H9 (cell line): ENCODE measurements around the gene INTS6. TPM values are rescaled to one million over a fixed set of nuclear protein-coding genes. Genes with fewer than 3 reads are reported as not detected.

ENCODE experiments used
- DNase-seq: peaks from one replicate; pipeline ENCODE4 v3.0.0-alpha.2; 2017
- H2AFZ ChIP-seq: one replicate; pipeline ENCODE4 v1.6.1; 2013; ENCODE audit warnings: mild to moderate bottlenecking, low read length, control low read depth, moderate library complexity
- H2AK5ac ChIP-seq: 2 replicates; pipeline ENCODE4 v1.6.1; 2013; ENCODE audit warnings: low read length, control low read depth, mixed read lengths; ENCODE audit not compliant: insufficient read length
- H2BK120ac ChIP-seq: one replicate; pipeline ENCODE4 v1.6.1; 2013; ENCODE audit warnings: low read depth, mild to moderate bottlenecking, low read length, control low read depth, inconsistent platforms; ENCODE audit not compliant: poor library complexity, severe bottlenecking
- H2BK12ac ChIP-seq: 2 replicates; pipeline ENCODE4 v1.6.1; 2013; ENCODE audit warnings: low read length, control low read depth, mixed read lengths, low read depth; ENCODE audit not compliant: insufficient read length
- H2BK15ac ChIP-seq: 2 replicates; pipeline ENCODE4 v1.6.1; 2013; ENCODE audit warnings: low read depth, low read length, control low read depth
- H2BK20ac ChIP-seq: one replicate; pipeline ENCODE4 v1.6.1; 2013; ENCODE audit warnings: low read depth, mild to moderate bottlenecking, low read length, control low read depth, inconsistent platforms; ENCODE audit not compliant: poor library complexity, severe bottlenecking
- H2BK5ac ChIP-seq: 2 replicates; pipeline ENCODE4 v1.6.1; 2013; ENCODE audit warnings: low read length, control low read depth, mixed read lengths; ENCODE audit not compliant: insufficient read length
- H3K14ac ChIP-seq: 2 replicates; pipeline ENCODE4 v1.6.1; 2013; ENCODE audit warnings: low read length, control low read depth; ENCODE audit not compliant: insufficient read depth
- H3K18ac ChIP-seq: 2 replicates; pipeline ENCODE4 v1.6.1; 2013; ENCODE audit warnings: low read depth, mild to moderate bottlenecking, mixed read lengths, low read length, control low read depth; ENCODE audit not compliant: insufficient read length
- H3K23ac ChIP-seq: 2 replicates; pipeline ENCODE4 v1.6.1; 2013; ENCODE audit warnings: low read length, control low read depth, mixed read lengths, low read depth; ENCODE audit not compliant: insufficient read length
- H3K23me2 ChIP-seq: 2 replicates; pipeline ENCODE4 v1.6.1; 2013; ENCODE audit warnings: low read depth, mild to moderate bottlenecking, mixed read lengths, low read length, control low read depth; ENCODE audit not compliant: insufficient read length, poor library complexity, severe bottlenecking
- H3K27ac ChIP-seq: 2 replicates; pipeline ENCODE4 v1.5.1; 2013; ENCODE audit warnings: low read length, control low read depth, mixed read lengths, low read depth; ENCODE audit not compliant: insufficient read length
- H3K27me3 ChIP-seq: 2 replicates; pipeline ENCODE4 v1.6.1; 2013; ENCODE audit warnings: low read length, control low read depth, inconsistent platforms; ENCODE audit not compliant: insufficient read depth
- H3K4ac ChIP-seq: 2 replicates; pipeline ENCODE4 v1.6.1; 2013; ENCODE audit warnings: low read depth, mild to moderate bottlenecking, control low read depth, inconsistent platforms, low read length, moderate library complexity
- H3K4me1 ChIP-seq: 2 replicates; pipeline ENCODE4 v1.6.1; 2013; ENCODE audit warnings: low read length, control low read depth, inconsistent platforms; ENCODE audit not compliant: insufficient read depth
- H3K4me2 ChIP-seq: 2 replicates; pipeline ENCODE4 v1.6.1; 2013; ENCODE audit warnings: low read length, control low read depth, mixed read lengths; ENCODE audit not compliant: insufficient read length, insufficient read depth
- H3K56ac ChIP-seq: 2 replicates; pipeline ENCODE4 v1.6.1; 2013; ENCODE audit warnings: low read depth, mild to moderate bottlenecking, mixed read lengths, low read length, control low read depth; ENCODE audit not compliant: insufficient read length
- H3K79me1 ChIP-seq: 2 replicates; pipeline ENCODE4 v1.6.1; 2013; ENCODE audit warnings: low read depth, mild to moderate bottlenecking, moderate library complexity, low read length, control low read depth, inconsistent platforms; ENCODE audit not compliant: insufficient read depth, poor library complexity, severe bottlenecking
- H3K79me2 ChIP-seq: 2 replicates; pipeline ENCODE4 v1.6.1; 2013; ENCODE audit warnings: low read length, control low read depth, inconsistent platforms; ENCODE audit not compliant: insufficient read depth
- H3K9ac ChIP-seq: 2 replicates; pipeline ENCODE4 v1.6.1; 2013; ENCODE audit warnings: low read length, control low read depth, mixed read lengths; ENCODE audit not compliant: insufficient read length; ENCODE audit errors: extremely low read depth
- H3K9me3 ChIP-seq: one replicate; pipeline ENCODE4 v1.6.1; 2013; ENCODE audit warnings: low read depth, low read length, inconsistent platforms; ENCODE audit not compliant: control insufficient read depth
- H3T11ph ChIP-seq: one replicate; pipeline ENCODE4 v1.6.1; 2013; ENCODE audit warnings: mild to moderate bottlenecking, low read length, control low read depth, inconsistent platforms
- H4K20me1 ChIP-seq: one replicate; pipeline ENCODE4 v1.6.1; 2013; ENCODE audit not compliant: control insufficient read depth, insufficient read length, insufficient read depth
- H4K5ac ChIP-seq: 2 replicates; pipeline ENCODE4 v1.6.1; 2013; ENCODE audit warnings: low read depth, mild to moderate bottlenecking, mixed read lengths, low read length, control low read depth; ENCODE audit not compliant: insufficient read length
- H4K8ac ChIP-seq: replicated peaks from 2 replicates; pipeline ENCODE4 v1.6.1; 2013; ENCODE audit warnings: low read length, control low read depth, mixed read lengths, low read depth; ENCODE audit not compliant: insufficient read length
- H4K91ac ChIP-seq: 2 replicates; pipeline ENCODE4 v1.6.1; 2013; ENCODE audit warnings: low read depth, mild to moderate bottlenecking, moderate library complexity, mixed read lengths, low read length, control low read depth; ENCODE audit not compliant: insufficient read length
- H3K27ac Mint-ChIP-seq, 3 experiments: 2 replicates in 2 of 3; 3 replicates in 1 of 3; pipeline ENCODE4 v1.8.0; 2020 to 2021; ENCODE audit warnings: mixed read lengths in 3 of 3, mild to moderate bottlenecking in 1 of 3, moderate library complexity in 1 of 3
- H3K27me3 Mint-ChIP-seq: 2 replicates; pipeline ENCODE4 v1.8.0; 2021; ENCODE audit warnings: low read depth, mild to moderate bottlenecking, moderate library complexity, mixed read lengths
- H3K36me3 Mint-ChIP-seq, 3 experiments: 2 replicates in 2 of 3; 3 replicates in 1 of 3; pipeline ENCODE4 v1.8.0; 2020 to 2021; ENCODE audit warnings: low read depth in 3 of 3, mixed read lengths in 3 of 3; ENCODE audit not compliant: insufficient read depth in 1 of 3
- H3K4me1 Mint-ChIP-seq, 2 experiments: 2 replicates each; pipeline ENCODE4 v1.8.0; 2020; ENCODE audit warnings: mixed read lengths in 2 of 2
- H3K4me3 Mint-ChIP-seq, 2 experiments: 2 replicates in 1 of 2; 3 replicates in 1 of 2; pipeline ENCODE4 v1.8.0; 2020 to 2021; ENCODE audit warnings: mild to moderate bottlenecking in 2 of 2, mixed read lengths in 2 of 2, moderate library complexity in 1 of 2
- H3K9me3 Mint-ChIP-seq, 2 experiments: 2 replicates in 1 of 2; 3 replicates in 1 of 2; pipeline ENCODE4 v1.8.0; 2020; ENCODE audit warnings: mild to moderate bottlenecking in 2 of 2, mixed read lengths in 2 of 2, moderate library complexity in 1 of 2
- CTCF ChIP-seq: fragments of 200-600 bp; sonication (generic); conservative IDR thresholded peaks from 3 replicates; pipeline ENCODE4 v1.8.0; 2021; ENCODE audit warnings: antibody characterized with exemption, mild to moderate bottlenecking
- WGBS: extraction: QIAGEN DNeasy Blood & Tissue Kit; methylation state at CpG from one replicate; pipeline ENCODE4 v1.1.7; 2013; ENCODE audit warnings: missing lambda C conversion rate, low lambda C conversion rate, mixed read lengths; ENCODE audit not compliant: insufficient read length; ENCODE audit errors: extremely low coverage; 5-methylcytosine and 5-hydroxymethylcytosine counted together
- total RNA-seq: library from RNA; stranded (reverse); gene quantifications from 2 replicates; pipeline ENCODE4 v1.2.1, GENCODE V29; 2021

Gene INTS6
- total RNA-seq, 1 experiment from 2014 or later, result 61.2 TPM

DNA sequence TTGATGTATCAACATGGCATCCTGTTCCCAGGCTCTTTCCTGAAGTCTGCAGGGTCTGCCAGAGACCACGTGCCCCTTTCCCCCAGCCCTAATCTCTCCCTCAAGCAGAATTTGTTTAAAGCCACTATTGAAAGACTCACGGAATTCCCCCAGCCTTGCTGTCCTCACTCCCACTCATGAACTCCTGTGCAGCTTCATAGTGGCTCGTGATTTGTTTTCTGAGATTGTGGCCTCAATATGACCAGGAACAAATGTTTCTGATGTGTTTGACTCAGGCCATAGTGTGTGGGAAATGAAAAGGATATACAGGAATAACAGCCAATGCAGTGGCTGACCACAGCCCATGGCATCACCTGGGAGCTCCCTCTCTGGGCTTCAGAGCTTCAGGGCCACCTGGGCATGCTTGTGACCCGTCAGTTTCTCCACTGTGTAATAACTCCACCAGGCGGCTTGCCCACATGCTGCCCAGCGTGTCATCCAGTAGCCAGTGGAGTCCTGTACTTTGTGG is 121.4 kb downstream of the INTS6 start:
- no peak overlapping the region for H3T11ph ChIP-seq
- no peak overlapping the region for H4K5ac ChIP-seq
- H3K56ac ChIP-seq, result no peak overlapping the region
- H3K79me2 ChIP-seq, result no peaks in the 10 kb centered on the region
- Mint-ChIP-seq H3K4me3 (no peak overlapping the region), H3K27ac (no peak overlapping the region), H3K9me3 (no peaks in the 10 kb centered on the region), H3K4me1 (peaks cover 16 to 28% of the 10 kb centered on the region in 2 experiments), H3K27me3 (no peaks in the 10 kb centered on the region), H3K36me3 (no peaks in the 10 kb centered on the region)
- H4K8ac ChIP-seq, result no peak overlapping the region
- no peaks in the 10 kb centered on the region for H3K79me1 ChIP-seq
- H3K27me3 ChIP-seq, result no peaks in the 10 kb centered on the region
- H3K23me2 ChIP-seq, result no peaks in the 10 kb centered on the region
- WGBS, result no CpG with 5 or more reads among the region's 6 CpGs
- no peak for DNase-seq
- no peak overlapping the region for H3K23ac ChIP-seq
- no peak overlapping the region for H2AFZ ChIP-seq
- no peaks in the 10 kb centered on the region; the same call in 1 of the 2 replicates for H3K4me1 ChIP-seq
- H2BK5ac ChIP-seq, result no peak overlapping the region
- H3K4me2 ChIP-seq, result no peak overlapping the region
- TF ChIP-seq CTCF, result no peak
- H2BK15ac ChIP-seq, result no peak overlapping the region
- H3K18ac ChIP-seq, result no peak overlapping the region
- H3K9me3 ChIP-seq, result no peaks in the 10 kb centered on the region
- H2BK12ac ChIP-seq, result no peak overlapping the region
- H4K91ac ChIP-seq, result no peak overlapping the region
- no peak overlapping the region for H2BK120ac ChIP-seq
- no peaks in the 10 kb centered on the region for H4K20me1 ChIP-seq
- no peak overlapping the region for H3K4ac ChIP-seq
- H3K27ac ChIP-seq, result no peak overlapping the region
- no peak overlapping the region for H3K14ac ChIP-seq
- H3K9ac ChIP-seq, result no peak overlapping the region
- no peak overlapping the region for H2BK20ac ChIP-seq
- H2AK5ac ChIP-seq, result no peak overlapping the region
